HG03159 (cell line): Measurements from ENCODE around the gene AHCYL1.
A peak's percentile ranks its signal among the peaks of the same experiment; 100 is the strongest.

Source experiments
- ATAC-seq: cut with Tn5 transposase; IDR thresholded peaks from one replicate; pipeline ENCODE4 v1.9.1; 2021; ENCODE audit warnings: mild to moderate bottlenecking, moderate library complexity; ENCODE audit not compliant: unreplicated experiment

AHCYL1 gene

DNA sequence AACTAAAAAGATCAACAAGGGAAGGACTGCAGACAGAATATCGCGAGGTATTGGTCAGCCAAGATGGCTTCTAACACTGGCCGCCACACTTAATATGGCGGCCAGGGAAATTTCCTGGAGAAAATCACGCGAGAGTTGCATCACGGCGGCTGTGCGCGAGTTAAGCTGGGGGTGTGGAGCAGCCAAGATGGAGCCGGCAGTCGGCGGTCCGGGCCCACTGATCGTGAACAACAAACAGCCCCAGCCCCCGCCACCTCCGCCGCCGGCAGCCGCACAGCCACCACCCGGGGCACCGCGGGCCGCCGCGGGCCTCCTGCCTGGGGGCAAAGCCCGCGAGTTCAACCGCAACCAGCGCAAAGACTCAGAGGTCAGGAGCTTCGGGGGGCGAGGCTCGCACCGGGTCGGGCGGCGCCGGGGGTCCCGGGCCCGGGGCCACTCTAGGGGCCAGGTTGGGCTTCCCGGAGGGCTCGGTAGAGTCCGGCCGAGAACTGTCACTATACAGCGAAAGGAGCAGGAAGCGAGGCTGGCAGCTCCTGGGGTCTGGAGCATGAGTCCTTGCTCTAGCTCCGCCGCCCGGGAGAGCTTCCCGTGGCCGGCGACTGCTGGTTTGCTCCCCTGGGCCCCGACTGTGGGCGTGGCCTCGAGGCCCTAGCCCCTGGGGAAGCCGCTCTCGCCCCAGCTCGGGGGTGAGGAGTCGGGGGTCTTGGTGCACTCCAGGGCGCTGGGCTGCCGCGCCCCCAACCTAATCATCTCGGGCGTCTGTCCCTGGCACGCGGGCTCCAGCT, 50.1 kb downstream of the AHCYL1 start, which contains the start of gene STRIP1:
TSS of gene STRIP1 (plus strand) at position 174 of the 785 bp plus-strand sequence. CDS start at position 188, 14 bp downstream.
- ATAC-seq, result peak; percentile 79

DNA sequence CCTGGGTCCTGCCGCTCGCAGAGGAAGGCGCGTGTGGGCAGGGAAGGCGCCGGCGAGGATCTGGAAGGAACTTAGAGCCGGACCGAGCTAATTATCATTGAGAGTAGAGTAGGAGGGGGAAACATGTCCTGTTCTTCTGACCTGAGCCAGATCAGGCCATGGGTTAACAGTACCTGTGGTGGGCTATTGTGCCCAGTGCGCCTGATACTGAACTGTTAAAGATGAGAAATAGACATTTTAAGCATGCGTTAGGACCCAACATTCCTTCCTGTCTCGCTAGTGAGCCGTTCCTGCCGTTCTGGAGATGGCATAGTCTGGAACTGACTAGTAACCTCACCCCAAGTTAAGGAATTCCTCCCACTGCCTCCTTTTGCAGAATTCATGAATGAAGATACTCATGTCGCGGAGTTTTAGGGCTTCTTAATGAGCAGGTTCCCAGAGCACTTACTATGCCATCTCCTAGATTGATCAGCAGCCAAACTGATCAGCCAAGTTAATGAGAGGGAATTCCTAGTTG, 50.7 kb downstream of the AHCYL1 start:
- ATAC-seq, result peak; percentile 4

DNA sequence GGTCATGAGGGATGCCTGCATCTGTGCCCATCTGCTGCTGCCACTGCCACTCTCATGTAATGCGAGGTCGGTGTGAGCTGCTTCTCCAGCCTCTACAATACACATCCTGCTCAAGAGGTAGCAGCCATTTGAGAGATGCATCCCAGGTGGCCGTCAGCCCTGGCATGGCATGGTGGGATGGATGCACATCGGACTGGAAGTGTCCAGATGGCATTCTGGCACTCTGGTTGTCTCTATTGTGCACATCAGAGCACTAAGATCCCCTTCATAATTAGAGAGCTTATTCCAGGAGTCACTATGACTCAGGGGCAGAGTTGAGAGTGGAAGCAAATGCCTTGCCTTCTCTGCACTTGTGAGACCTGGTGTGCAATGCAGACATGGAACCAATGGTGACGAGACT, 53.7 kb downstream of the AHCYL1 start:
- no peak for ATAC-seq

- no peak for ATAC-seq
Measured at GRCh38 chr1:110039641-110040040, 55.1 kb downstream of the AHCYL1 start.

GRCh38 chr1:110040548-110040947, 56.0 kb downstream of the AHCYL1 start:
- ATAC-seq, result no peak

DNA sequence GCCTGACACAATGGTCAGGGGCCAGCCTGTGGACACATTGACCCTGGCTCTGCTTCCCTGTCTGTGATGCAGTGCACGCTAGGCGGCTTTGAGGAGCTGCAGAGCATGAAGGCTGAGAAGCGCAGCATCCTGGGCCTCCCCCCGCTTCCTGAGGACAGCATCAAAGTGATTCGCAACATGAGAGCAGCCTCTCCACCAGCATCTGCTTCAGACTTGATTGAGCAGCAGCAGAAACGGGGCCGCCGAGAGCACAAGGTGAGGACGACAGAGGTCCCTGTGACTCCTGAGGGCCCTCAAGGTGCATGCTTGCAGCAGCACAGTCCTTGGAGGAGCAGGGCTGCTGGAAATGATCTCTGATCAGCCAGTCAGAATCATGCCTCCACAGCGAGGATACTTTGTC, 58.5 kb downstream of the AHCYL1 start:
- no peak for ATAC-seq

DNA sequence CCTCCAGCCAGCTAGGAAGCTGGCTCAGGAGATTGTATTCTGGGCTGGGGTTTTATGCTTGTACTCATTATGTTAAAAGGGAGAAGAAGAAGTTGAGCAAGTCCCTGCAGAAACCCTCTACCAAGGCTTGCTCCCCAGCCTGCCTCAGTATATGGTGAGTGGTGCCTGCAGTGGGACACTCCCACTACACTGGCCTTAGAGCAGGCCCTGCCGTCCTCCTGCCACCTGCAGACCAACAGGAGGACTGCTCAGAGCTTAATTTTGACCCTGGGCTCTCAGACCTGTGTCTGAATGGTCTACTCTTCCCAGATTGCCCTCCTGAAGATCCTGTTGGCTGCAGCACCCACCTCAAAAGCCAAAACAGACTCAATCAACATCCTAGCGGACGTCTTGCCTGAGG, 62.9 kb downstream of the AHCYL1 start:
- ATAC-seq, result no peak

GRCh38 chr1:110048240-110048639, 63.7 kb downstream of the AHCYL1 start:
- ATAC-seq, result no peak

GRCh38 chr1:110048923-110049601, 64.5 kb downstream of the AHCYL1 start:
- no peak for ATAC-seq

GRCh38 chr1:110049801-110050601, 65.4 kb downstream of the AHCYL1 start:
- no peak for ATAC-seq

DNA sequence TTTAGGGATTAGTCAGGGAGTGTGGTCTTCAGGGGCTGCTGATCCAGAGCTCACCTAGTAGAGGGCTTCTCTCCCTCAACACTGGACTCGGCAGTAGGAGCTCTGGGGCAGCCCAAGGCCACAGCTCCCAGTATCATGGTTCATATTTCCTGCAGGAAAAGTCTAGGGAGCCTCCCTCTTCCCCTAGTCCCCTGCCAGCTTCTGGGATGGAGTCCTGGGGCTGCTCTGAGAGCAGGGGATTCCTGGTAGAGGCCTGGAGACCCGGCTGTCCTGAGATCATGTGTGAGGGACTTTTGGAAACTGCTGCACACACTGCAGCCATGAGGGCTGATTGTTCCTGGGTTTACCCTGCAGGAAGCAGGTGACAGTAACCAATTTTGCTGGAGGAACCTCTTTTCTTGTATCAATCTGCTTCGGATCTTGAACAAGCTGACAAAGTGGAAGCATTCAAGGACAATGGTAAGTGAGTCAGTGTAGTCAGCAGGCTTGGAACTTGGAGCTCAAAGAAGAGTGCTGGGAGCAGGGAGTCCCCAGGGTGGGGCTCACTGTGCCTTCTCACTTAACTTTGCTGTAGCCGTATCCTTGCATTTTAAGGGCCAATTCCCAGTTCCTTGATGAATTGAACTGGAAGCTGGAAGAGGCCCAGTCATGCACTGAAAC, 66.2 kb downstream of the AHCYL1 start:
- no peak for ATAC-seq

GRCh38 chr1:110051262-110051648, 66.7 kb downstream of the AHCYL1 start:
- no peak for ATAC-seq

DNA sequence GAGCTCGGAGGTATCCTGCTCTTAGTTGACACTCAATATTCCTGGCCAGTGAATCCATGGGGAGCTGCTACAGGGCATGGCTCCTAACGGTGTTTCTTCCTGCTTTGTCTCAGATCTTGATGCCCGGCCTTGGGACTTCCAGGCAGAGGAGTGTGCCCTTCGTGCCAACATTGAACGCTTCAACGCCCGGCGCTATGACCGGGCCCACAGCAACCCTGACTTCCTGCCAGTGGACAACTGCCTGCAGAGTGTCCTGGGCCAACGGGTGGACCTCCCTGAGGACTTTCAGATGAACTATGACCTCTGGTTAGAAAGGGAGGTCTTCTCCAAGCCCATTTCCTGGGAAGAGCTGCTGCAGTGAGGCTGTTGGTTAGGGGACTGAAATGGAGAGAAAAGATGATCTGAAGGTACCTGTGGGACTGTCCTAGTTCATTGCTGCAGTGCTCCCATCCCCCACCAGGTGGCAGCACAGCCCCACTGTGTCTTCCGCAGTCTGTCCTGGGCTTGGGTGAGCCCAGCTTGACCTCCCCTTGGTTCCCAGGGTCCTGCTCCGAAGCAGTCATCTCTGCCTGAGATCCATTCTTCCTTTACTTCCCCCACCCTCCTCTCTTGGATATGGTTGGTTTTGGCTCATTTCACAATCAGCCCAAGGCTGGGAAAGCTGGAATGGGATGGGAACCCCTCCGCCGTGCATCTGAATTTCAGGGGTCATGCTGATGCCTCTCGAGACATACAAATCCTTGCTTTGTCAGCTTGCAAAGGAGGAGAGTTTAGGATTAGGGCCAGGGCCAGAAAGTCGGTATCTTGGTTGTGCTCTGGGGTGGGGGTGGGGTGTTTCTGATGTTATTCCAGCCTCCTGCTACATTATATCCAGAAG, 69.2 kb downstream of the AHCYL1 start:
- ATAC-seq, result no peak

DNA sequence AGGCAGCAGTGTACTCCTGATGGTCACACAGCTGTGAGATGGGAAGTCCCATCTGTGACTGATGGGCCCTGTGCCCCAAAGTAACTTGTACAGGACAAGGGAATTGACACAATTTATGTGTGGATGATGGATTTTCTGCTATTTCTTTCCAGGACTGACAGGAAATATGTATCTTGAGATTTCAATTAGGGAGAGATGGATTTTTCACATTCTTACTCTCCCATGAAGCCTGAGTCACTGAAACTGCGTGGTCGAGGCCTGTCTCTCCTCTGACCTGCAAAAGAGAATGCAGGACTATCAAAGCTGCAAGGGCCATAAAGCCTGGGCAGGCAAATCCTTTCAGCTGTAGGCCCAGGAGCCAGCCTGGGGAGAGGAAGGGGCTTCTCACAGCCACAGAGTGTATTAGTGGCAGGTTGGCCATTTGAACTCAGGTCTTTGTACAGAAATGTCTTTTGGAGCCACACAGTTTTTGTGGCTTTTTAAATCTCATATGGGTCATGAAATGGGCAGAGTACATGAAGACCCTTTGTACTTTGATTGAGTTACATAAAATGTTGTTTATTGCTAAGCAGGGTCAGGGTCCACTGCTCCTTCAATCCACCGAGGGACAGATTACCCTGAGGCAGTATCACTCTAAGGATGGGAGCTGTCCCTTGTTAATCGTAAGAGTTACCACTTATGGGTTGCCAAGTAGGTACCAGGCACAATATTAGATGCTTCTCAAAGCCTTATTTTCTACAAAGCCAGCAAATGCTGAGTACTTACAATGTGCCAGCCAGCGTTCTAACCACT, 71.1 kb downstream of the AHCYL1 start:
- ATAC-seq, result no peak

- no peak for ATAC-seq
Measured at GRCh38 chr1:110056285-110056683, 71.7 kb downstream of the AHCYL1 start.

DNA sequence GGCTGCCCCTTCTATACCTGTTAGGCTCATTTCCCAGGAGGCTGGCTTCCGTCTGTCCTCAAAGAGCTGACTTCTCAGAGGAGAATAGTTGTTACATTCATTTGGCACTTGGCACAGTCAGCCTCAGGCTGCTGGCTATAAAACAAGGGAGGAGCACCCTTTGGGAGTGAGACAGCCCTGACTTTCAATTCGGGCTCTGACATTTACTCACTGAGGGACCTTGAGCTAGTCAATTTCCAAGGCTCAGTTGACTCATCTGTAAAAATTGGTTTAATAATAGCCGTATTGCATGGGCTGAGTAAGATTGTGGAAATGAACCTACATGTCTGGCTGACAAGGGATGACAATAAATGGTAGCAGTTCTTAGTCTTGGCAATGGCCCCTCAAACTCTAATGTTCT, 72.2 kb downstream of the AHCYL1 start:
- no peak for ATAC-seq

GRCh38 chr1:110057963-110058518, 73.5 kb downstream of the AHCYL1 start:
- no peak for ATAC-seq

DNA sequence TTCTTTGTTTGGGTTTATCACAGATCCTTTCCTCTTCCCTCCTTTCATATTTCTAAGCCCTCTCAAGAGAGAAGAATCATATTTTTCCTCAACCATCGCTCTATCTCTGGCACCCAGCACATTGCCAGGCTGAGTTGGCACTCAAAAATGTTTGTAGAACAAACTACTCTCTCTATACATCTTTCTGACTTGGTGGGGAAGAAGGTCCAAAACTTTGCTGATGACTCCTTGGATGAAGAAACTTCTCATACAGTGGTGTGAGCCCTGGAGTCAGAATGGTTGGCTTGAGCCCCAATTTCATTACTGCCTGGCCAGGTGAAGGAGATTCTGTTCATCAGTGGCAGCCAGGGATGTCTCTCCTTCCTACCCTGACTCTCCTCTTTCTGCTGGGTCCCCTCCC, 74.0 kb downstream of the AHCYL1 start:
- ATAC-seq, result no peak
